Ishikawa (cell line): ENCODE results near the gene C5orf58.
A peak's percentile ranks its signal among the peaks of the same experiment; 100 is the strongest.

Source experiments
- CEBPB ChIP-seq: IDR thresholded peaks from 2 replicates; pipeline ENCODE4 v1.6.1; 2012
- CREB1 ChIP-seq: IDR thresholded peaks from 2 replicates; pipeline ENCODE4 v1.6.1; 2012; ENCODE audit warnings: low read depth
- EGR1 ChIP-seq: IDR thresholded peaks from 2 replicates; pipeline ENCODE4 v1.6.1; 2012
- EP300 ChIP-seq: IDR thresholded peaks from 2 replicates; pipeline ENCODE4 v1.6.1; 2012; ENCODE audit warnings: borderline replicate concordance
- FOXM1 ChIP-seq: IDR thresholded peaks from 2 replicates; pipeline ENCODE4 v1.6.1; 2012; ENCODE audit warnings: low read depth, borderline replicate concordance
- MAX ChIP-seq: IDR thresholded peaks from 2 replicates; pipeline ENCODE4 v1.6.1; 2012
- NFIC ChIP-seq: IDR thresholded peaks from 2 replicates; pipeline ENCODE4 v1.6.1; 2012
- RAD21 ChIP-seq: IDR thresholded peaks from 2 replicates; pipeline ENCODE4 v1.6.1; 2012; ENCODE audit warnings: low read depth
- TAF1 ChIP-seq: IDR thresholded peaks from 2 replicates; pipeline ENCODE4 v1.6.1; 2012; ENCODE audit warnings: low read depth, mild to moderate bottlenecking
- TCF12 ChIP-seq: IDR thresholded peaks from 2 replicates; pipeline ENCODE4 v1.6.1; 2012; ENCODE audit warnings: low read depth
- TEAD4 ChIP-seq: IDR thresholded peaks from 2 replicates; pipeline ENCODE4 v1.6.1; 2012
- USF1 ChIP-seq: IDR thresholded peaks from 2 replicates; pipeline ENCODE4 v1.6.1; 2012
- YY1 ChIP-seq: IDR thresholded peaks from 2 replicates; pipeline ENCODE4 v1.6.1; 2012; ENCODE audit warnings: low read depth
- ZBTB7A ChIP-seq: IDR thresholded peaks from 2 replicates; pipeline ENCODE4 v1.6.1; 2012; ENCODE audit warnings: low read depth
- TF ChIP-seq, protein P1 (sequence below): IDR thresholded peaks from 2 replicates; pipeline ENCODE4 v1.6.1; 2012; ENCODE audit warnings: low read depth, mild to moderate bottlenecking

The C5orf58 gene

GRCh38 chr5:170268153-170268689, 35.4 kb downstream of the C5orf58 start:
- TF ChIP-seq YY1: no peak

- TF ChIP-seq EP300 (no peak), NFIC (no peak), TCF12 (no peak), TAF1 (no peak), USF1 (no peak), EGR1 (no peak), MAX (no peak), CEBPB (no peak), RAD21 (no peak), YY1 (no peak), ZBTB7A (no peak), FOXM1 (no peak), CREB1 (no peak), TEAD4 (no peak)
- TF ChIP-seq, protein P1, sequence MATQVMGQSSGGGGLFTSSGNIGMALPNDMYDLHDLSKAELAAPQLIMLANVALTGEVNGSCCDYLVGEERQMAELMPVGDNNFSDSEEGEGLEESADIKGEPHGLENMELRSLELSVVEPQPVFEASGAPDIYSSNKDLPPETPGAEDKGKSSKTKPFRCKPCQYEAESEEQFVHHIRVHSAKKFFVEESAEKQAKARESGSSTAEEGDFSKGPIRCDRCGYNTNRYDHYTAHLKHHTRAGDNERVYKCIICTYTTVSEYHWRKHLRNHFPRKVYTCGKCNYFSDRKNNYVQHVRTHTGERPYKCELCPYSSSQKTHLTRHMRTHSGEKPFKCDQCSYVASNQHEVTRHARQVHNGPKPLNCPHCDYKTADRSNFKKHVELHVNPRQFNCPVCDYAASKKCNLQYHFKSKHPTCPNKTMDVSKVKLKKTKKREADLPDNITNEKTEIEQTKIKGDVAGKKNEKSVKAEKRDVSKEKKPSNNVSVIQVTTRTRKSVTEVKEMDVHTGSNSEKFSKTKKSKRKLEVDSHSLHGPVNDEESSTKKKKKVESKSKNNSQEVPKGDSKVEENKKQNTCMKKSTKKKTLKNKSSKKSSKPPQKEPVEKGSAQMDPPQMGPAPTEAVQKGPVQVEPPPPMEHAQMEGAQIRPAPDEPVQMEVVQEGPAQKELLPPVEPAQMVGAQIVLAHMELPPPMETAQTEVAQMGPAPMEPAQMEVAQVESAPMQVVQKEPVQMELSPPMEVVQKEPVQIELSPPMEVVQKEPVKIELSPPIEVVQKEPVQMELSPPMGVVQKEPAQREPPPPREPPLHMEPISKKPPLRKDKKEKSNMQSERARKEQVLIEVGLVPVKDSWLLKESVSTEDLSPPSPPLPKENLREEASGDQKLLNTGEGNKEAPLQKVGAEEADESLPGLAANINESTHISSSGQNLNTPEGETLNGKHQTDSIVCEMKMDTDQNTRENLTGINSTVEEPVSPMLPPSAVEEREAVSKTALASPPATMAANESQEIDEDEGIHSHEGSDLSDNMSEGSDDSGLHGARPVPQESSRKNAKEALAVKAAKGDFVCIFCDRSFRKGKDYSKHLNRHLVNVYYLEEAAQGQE: no peak
Measured at GRCh38 chr5:170268884-170269283, 36.1 kb downstream of the C5orf58 start.

- TF ChIP-seq ZBTB7A (no peak), NFIC (no peak), FOXM1 (no peak)
- TF ChIP-seq, protein P1: no peak
Measured at GRCh38 chr5:170269579-170269978, 36.8 kb downstream of the C5orf58 start.

DNA sequence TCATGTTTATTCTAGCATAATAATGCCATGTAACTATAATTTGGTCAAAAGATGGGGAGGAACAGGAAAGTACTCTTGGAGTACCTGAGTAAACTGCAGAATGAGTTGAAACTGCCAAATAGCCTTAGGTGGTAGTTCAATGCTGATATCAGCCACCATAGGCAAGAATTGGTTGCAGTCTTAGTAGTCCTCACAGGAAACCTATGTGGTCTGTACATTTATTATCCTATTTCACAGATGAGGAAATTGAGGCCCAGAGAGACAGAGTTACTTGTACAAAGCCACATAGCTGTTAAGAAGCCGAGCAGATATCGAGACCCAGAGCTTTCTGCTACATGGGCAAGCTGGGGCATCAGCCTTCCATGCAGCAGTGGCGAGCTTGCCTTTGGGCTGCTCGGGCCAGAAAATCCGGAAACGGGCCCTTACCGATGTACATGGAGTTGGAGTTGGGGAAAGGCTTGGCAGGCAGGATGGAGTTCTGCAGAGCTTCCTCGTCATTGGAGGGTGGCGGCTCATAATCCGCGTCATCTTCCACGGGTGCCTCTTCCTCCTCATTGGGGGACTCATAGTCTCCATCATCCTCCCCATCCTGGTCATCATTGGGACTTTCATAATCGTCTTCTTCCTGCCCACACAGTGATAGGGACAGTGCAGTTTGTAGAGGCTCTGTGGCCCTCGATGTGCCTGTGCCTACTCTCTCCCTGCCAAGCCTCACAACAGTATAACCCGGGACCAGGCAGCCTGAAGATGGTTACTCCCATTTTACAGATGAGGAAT, 37.7 kb downstream of the C5orf58 start:
- TF ChIP-seq ZBTB7A: no peak
- no peak for TF ChIP-seq MAX
- TF ChIP-seq RAD21: no peak
- TF ChIP-seq CREB1: no peak
- TF ChIP-seq USF1: no peak
- TF ChIP-seq YY1: no peak
- TF ChIP-seq FOXM1: no peak
- TF ChIP-seq EGR1: no peak
- TF ChIP-seq, protein P1: no peak
- TF ChIP-seq TEAD4: no peak

GRCh38 chr5:170273968-170274710, 41.4 kb downstream of the C5orf58 start:
- TF ChIP-seq NFIC: no peak
- TF ChIP-seq FOXM1: no peak
- TF ChIP-seq RAD21: peak; percentile 44
- no peak for TF ChIP-seq TCF12
- no peak for TF ChIP-seq EGR1
